DOHH2 (cell line): Measurements from ENCODE around the gene TMEM131.

Experiments
- H3F3A ChIP-seq: fragments of 200-600 bp; sonication (generic), shearing (Covaris generic); 2 replicates; pipeline ENCODE4 v1.6.0; 2016; ENCODE audit warnings: antibody characterized with exemption, mild to moderate bottlenecking; ENCODE audit not compliant: control insufficient read depth, insufficient read depth
- H3K27ac ChIP-seq: fragments of 200-600 bp; sonication (generic); 2 replicates; pipeline ENCODE4 v1.5.1; 2014; ENCODE audit warnings: low read depth, mild to moderate bottlenecking, low read length, moderate library complexity
- H3K27me3 ChIP-seq: fragments of 200-600 bp; sonication (generic); 2 replicates; pipeline ENCODE4 v1.6.1; 2014; ENCODE audit warnings: mild to moderate bottlenecking, low read length, mixed read lengths; ENCODE audit not compliant: control insufficient read depth
- H3K36me3 ChIP-seq: fragments of 200-600 bp; sonication (generic); 2 replicates; pipeline ENCODE4 v1.6.1; 2014; ENCODE audit warnings: mild to moderate bottlenecking, low read length, moderate library complexity, mixed read lengths; ENCODE audit not compliant: control insufficient read depth
- H3K4me1 ChIP-seq: fragments of 200-600 bp; sonication (generic); 2 replicates; pipeline ENCODE4 v1.6.1; 2014; ENCODE audit warnings: mild to moderate bottlenecking, low read length, mixed read lengths; ENCODE audit not compliant: control insufficient read depth
- H3K4me2 ChIP-seq: fragments of 200-600 bp; sonication (generic); 2 replicates; pipeline ENCODE4 v1.6.0; 2014; ENCODE audit warnings: mild to moderate bottlenecking, low read length, moderate library complexity
- H3K4me3 ChIP-seq: fragments of 200-600 bp; sonication (generic); 2 replicates; pipeline ENCODE4 v1.5.1; 2014; ENCODE audit warnings: mild to moderate bottlenecking, low read length, mixed read lengths
- H3K79me2 ChIP-seq: fragments of 200-600 bp; sonication (generic); 2 replicates; pipeline ENCODE4 v1.6.1; 2014; ENCODE audit warnings: mild to moderate bottlenecking, low read length, mixed read lengths; ENCODE audit not compliant: control insufficient read depth
- H3K9me2 ChIP-seq: fragments of 200-600 bp; sonication (generic); replicated peaks from 2 replicates; pipeline ENCODE4 v1.6.1; 2014; ENCODE audit warnings: mild to moderate bottlenecking, low read length, mixed read lengths; ENCODE audit not compliant: control insufficient read depth
- H3K9me3 ChIP-seq: fragments of 200-600 bp; sonication (generic); 2 replicates; pipeline ENCODE4 v1.6.1; 2014; ENCODE audit warnings: antibody characterized with exemption, low read length, mixed read lengths; ENCODE audit not compliant: control insufficient read depth, insufficient read depth
- H4K20me1 ChIP-seq: fragments of 200-600 bp; sonication (generic); 2 replicates; pipeline ENCODE4 v1.6.0; 2014; ENCODE audit warnings: low read depth, mild to moderate bottlenecking, antibody characterized with exemption, low read length, moderate library complexity; ENCODE audit not compliant: control insufficient read depth, insufficient read depth
- EZH2phosphoT487 ChIP-seq: fragments of 200-600 bp; sonication (generic); IDR thresholded peaks from 2 replicates; pipeline ENCODE4 v1.6.1; 2017; ENCODE audit warnings: borderline replicate concordance, mild to moderate bottlenecking, antibody characterized with exemption, low read length, moderate library complexity, mixed read lengths
- TF ChIP-seq, protein P1 (sequence below): fragments of 200-600 bp; sonication (generic); IDR thresholded peaks from one replicate; pipeline ENCODE4 v1.5.1; 2014; ENCODE audit warnings: antibody characterized with exemption, mild to moderate bottlenecking, low read depth, low read length; ENCODE audit not compliant: poor library complexity, severe bottlenecking

Gene TMEM131

DNA sequence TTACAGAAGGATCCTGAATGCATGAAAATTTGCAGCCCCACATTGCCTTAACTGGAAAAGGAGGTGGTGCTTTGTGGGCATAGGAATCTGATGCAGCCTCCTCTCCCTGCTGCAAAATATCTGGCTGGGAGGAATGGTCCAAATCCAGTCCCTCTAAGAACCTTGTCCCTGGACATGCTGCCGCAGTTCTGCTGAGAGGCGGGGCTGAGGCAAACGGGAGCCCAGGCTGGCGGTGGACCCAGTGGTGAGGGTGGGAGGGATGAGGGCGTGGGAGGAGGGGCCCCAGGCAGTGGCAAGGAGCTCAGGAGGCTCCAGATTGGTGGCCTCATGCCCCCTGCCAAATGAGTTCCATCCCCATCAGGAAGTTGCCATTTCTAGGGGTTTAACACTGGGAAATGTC is 246.2 kb downstream of the TMEM131 start:
- peaks cover 32% of the 10 kb centered on the region for H3K4me1 ChIP-seq
- no peak overlapping the region for H3K27ac ChIP-seq
- peaks cover 4% of the 10 kb centered on the region; the same call in 1 of the 2 replicates for H3F3A ChIP-seq
- no peak overlapping the region for H3K4me3 ChIP-seq
- no peak overlapping the region for H3K4me2 ChIP-seq
- no peaks in the 10 kb centered on the region for H3K27me3 ChIP-seq
- TF ChIP-seq EZH2phosphoT487, result no peak
- TF ChIP-seq, protein P1, sequence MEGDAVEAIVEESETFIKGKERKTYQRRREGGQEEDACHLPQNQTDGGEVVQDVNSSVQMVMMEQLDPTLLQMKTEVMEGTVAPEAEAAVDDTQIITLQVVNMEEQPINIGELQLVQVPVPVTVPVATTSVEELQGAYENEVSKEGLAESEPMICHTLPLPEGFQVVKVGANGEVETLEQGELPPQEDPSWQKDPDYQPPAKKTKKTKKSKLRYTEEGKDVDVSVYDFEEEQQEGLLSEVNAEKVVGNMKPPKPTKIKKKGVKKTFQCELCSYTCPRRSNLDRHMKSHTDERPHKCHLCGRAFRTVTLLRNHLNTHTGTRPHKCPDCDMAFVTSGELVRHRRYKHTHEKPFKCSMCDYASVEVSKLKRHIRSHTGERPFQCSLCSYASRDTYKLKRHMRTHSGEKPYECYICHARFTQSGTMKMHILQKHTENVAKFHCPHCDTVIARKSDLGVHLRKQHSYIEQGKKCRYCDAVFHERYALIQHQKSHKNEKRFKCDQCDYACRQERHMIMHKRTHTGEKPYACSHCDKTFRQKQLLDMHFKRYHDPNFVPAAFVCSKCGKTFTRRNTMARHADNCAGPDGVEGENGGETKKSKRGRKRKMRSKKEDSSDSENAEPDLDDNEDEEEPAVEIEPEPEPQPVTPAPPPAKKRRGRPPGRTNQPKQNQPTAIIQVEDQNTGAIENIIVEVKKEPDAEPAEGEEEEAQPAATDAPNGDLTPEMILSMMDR, result no peak
- H3K9me3 ChIP-seq, result no peaks in the 10 kb centered on the region
- peaks cover 10% of the 10 kb centered on the region for H3K36me3 ChIP-seq
- H3K79me2 ChIP-seq, result no peaks in the 10 kb centered on the region
- no peaks in the 10 kb centered on the region for H3K9me2 ChIP-seq
- no peaks in the 10 kb centered on the region for H4K20me1 ChIP-seq

DNA sequence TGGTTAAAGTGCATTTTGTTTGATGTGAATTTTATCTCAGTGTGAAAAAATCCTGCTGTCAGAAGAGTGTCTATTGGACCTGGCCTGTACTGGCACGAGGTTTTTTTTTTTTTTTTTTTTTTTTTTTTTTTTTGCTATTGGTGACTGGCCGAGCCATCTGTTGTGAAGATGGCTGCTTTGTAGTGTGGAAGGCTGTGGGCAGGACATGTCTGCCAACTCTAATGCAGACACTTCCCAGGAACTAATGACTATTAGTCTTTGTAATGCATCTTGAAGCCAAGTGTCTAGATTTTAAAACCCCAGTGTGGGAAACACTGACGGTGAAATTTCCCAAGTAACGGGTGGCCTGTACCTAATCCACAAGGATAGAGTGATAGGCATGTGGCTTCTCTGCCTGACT is 248.0 kb downstream of the TMEM131 start:
- H3K4me2 ChIP-seq, result peak overlapping the region; percentile 91
- peaks cover 4% of the 10 kb centered on the region; the same call in 1 of the 2 replicates for H3F3A ChIP-seq
- H3K4me3 ChIP-seq, result peak overlapping the region; percentile 70
- no peaks in the 10 kb centered on the region for H3K27me3 ChIP-seq
- no peaks in the 10 kb centered on the region for H3K79me2 ChIP-seq
- H3K9me3 ChIP-seq, result no peaks in the 10 kb centered on the region
- peak overlapping the region; percentile 86 for H3K27ac ChIP-seq
- no peaks in the 10 kb centered on the region for H4K20me1 ChIP-seq
- TF ChIP-seq EZH2phosphoT487, result no peak
- TF ChIP-seq, protein P1, result no peak
- no peaks in the 10 kb centered on the region for H3K9me2 ChIP-seq
- peaks cover 32% of the 10 kb centered on the region for H3K4me1 ChIP-seq
- H3K36me3 ChIP-seq, result 0 out of 2 replicates have a peak, but pooled peaks cover 4% of the 10 kb centered on the region

DNA sequence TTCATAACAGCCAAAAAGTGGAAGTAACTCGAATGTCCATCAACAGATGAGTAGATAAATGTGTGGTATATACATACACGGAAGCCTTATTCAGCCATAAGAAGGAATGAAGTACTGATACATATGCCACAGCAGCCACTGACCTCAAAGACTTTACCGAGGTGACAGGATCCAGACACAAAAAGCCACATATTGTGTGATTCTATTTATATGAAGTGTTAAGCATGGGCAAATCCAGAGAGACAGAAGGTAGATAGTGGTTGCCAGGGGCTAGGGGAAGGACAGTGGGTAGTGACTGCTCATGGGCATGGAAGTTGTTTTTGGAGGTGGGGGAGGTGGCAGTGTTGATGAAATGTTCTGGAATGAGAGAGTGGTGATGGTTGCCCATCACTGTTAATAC is 248.5 kb downstream of the TMEM131 start:
- no peak overlapping the region for H3K4me3 ChIP-seq
- H3K4me1 ChIP-seq, result peaks cover 32% of the 10 kb centered on the region
- no peaks in the 10 kb centered on the region for H4K20me1 ChIP-seq
- H3K36me3 ChIP-seq, result no peaks in the 10 kb centered on the region
- H3K9me2 ChIP-seq, result no peaks in the 10 kb centered on the region
- no peaks in the 10 kb centered on the region for H3K9me3 ChIP-seq
- peaks cover 4% of the 10 kb centered on the region; the same call in 1 of the 2 replicates for H3F3A ChIP-seq
- no peak overlapping the region for H3K27ac ChIP-seq
- TF ChIP-seq, protein P1, result no peak
- no peak for TF ChIP-seq EZH2phosphoT487
- no peak overlapping the region for H3K4me2 ChIP-seq
- no peaks in the 10 kb centered on the region for H3K79me2 ChIP-seq
- H3K27me3 ChIP-seq, result no peaks in the 10 kb centered on the region
